Osteocyte (in vitro differentiated cells): ENCODE data around the gene CNTN5. TPM values are rescaled to one million over a fixed set of nuclear protein-coding genes. Genes with fewer than 3 reads are reported as not detected.

ENCODE experiments used
- DNase-seq: peaks from one replicate; pipeline ENCODE4 v3.0.0; 2021; ENCODE audit warnings: mixed read lengths; ENCODE audit not compliant: unreplicated experiment; ENCODE audit errors: extremely low spot score
- H3K27ac Mint-ChIP-seq: one replicate; pipeline ENCODE4 v1.8.0; 2021; ENCODE audit warnings: mild to moderate bottlenecking, mixed read lengths; ENCODE audit not compliant: unreplicated experiment
- H3K27me3 Mint-ChIP-seq: one replicate; pipeline ENCODE4 v1.8.0; 2021; ENCODE audit warnings: mixed read lengths; ENCODE audit not compliant: unreplicated experiment
- H3K36me3 Mint-ChIP-seq: one replicate; pipeline ENCODE4 v1.8.0; 2021; ENCODE audit warnings: mixed read lengths; ENCODE audit not compliant: unreplicated experiment
- H3K4me1 Mint-ChIP-seq: one replicate; pipeline ENCODE4 v1.8.0; 2021; ENCODE audit warnings: mixed read lengths; ENCODE audit not compliant: unreplicated experiment
- H3K4me3 Mint-ChIP-seq: one replicate; pipeline ENCODE4 v1.8.0; 2021; ENCODE audit warnings: mild to moderate bottlenecking, moderate library complexity, mixed read lengths; ENCODE audit not compliant: unreplicated experiment
- H3K9me3 Mint-ChIP-seq: one replicate; pipeline ENCODE4 v1.8.0; 2021; ENCODE audit warnings: mixed read lengths; ENCODE audit not compliant: unreplicated experiment
- total RNA-seq: library from RNA; stranded (reverse); gene quantifications from 2 replicates; pipeline ENCODE4 v1.2.1, GENCODE V29; 2021
- TF ChIP-seq, protein P1 (sequence below): fragments of 200-600 bp; sonication (generic); IDR thresholded peaks from 2 replicates; pipeline ENCODE4 v1.5.0; 2021; ENCODE audit warnings: antibody characterized with exemption, mild to moderate bottlenecking, moderate library complexity

CNTN5 gene
- total RNA-seq, 1 donor from 2014 or later: 0.30 TPM

DNA sequence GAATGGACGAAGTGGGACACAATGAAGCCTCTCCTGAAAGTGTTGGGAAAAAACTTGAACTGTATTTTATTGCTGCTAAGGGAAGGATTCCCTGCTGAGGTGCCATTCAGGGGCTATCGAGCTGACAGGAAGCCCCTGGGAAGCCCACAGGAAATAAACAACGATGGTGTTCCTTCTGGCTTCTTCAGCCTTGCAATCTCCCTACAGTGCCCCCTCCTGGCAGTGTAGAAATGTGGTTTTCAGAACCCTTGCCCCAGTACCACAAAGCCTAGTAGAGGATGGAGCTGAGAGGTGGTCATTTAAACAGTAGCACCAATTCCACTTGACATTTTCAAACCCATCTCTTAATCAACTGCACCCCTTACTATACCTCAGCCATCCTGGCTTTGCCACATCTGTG is 989.6 kb downstream of the CNTN5 start:
- peaks cover 6% of the 10 kb centered on the region for H3K9me3 Mint-ChIP-seq
- TF ChIP-seq, protein P1, sequence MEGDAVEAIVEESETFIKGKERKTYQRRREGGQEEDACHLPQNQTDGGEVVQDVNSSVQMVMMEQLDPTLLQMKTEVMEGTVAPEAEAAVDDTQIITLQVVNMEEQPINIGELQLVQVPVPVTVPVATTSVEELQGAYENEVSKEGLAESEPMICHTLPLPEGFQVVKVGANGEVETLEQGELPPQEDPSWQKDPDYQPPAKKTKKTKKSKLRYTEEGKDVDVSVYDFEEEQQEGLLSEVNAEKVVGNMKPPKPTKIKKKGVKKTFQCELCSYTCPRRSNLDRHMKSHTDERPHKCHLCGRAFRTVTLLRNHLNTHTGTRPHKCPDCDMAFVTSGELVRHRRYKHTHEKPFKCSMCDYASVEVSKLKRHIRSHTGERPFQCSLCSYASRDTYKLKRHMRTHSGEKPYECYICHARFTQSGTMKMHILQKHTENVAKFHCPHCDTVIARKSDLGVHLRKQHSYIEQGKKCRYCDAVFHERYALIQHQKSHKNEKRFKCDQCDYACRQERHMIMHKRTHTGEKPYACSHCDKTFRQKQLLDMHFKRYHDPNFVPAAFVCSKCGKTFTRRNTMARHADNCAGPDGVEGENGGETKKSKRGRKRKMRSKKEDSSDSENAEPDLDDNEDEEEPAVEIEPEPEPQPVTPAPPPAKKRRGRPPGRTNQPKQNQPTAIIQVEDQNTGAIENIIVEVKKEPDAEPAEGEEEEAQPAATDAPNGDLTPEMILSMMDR: no peak
- no peaks in the 10 kb centered on the region for H3K27me3 Mint-ChIP-seq
- H3K4me3 Mint-ChIP-seq: no peak overlapping the region
- no peak for DNase-seq
- no peak overlapping the region for H3K27ac Mint-ChIP-seq
- H3K4me1 Mint-ChIP-seq: no peaks in the 10 kb centered on the region
- H3K36me3 Mint-ChIP-seq: no peaks in the 10 kb centered on the region

DNA sequence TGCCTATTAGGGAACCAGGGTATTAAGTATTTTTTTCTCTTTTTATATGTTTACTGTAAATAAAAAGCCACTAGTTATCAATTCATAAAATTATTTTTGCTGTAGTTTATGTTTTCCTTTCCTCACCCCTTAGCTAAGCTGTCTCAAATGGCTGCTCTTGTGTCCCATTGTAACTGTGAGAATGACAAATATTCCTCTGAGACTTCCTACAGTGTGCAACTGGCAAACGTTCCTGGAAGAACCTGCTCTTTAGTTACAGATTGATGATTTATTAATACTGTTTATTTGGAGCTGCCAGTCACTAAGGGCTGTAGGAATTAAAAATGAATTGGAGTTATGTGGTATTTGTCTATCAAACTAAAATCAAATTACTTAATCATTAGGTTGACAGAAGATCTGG is 990.9 kb downstream of the CNTN5 start:
- Mint-ChIP-seq H3K36me3 (no peaks in the 10 kb centered on the region), H3K4me1 (no peaks in the 10 kb centered on the region), H3K4me3 (no peak overlapping the region), H3K9me3 (peaks cover 2% of the 10 kb centered on the region), H3K27me3 (no peaks in the 10 kb centered on the region), H3K27ac (no peak overlapping the region)
- TF ChIP-seq, protein P1: no peak
- DNase-seq: no peak

DNA sequence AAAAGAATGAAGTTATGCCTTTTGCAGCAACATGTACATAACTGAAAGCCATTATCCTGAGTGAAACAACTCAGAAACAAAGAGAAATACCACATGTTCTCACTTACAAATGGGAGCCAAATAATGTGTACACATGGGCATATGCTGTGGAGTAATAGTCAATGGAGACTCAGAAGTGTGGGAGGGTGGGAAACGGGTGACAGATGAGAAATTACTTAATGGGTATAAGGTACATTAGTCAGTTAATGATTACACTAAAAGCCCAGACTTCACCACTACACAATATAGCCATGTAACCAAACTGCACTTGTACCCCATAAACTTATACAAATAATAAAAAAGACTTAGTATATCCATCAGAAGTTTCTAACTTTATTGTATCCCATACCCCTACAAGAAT is 992.3 kb downstream of the CNTN5 start:
- TF ChIP-seq, protein P1: no peak
- DNase-seq: no peak
- H3K4me1 Mint-ChIP-seq: no peaks in the 10 kb centered on the region
- H3K27ac Mint-ChIP-seq: no peak overlapping the region
- H3K9me3 Mint-ChIP-seq: no peaks in the 10 kb centered on the region
- no peak overlapping the region for H3K4me3 Mint-ChIP-seq
- H3K36me3 Mint-ChIP-seq: no peaks in the 10 kb centered on the region
- no peaks in the 10 kb centered on the region for H3K27me3 Mint-ChIP-seq

DNA sequence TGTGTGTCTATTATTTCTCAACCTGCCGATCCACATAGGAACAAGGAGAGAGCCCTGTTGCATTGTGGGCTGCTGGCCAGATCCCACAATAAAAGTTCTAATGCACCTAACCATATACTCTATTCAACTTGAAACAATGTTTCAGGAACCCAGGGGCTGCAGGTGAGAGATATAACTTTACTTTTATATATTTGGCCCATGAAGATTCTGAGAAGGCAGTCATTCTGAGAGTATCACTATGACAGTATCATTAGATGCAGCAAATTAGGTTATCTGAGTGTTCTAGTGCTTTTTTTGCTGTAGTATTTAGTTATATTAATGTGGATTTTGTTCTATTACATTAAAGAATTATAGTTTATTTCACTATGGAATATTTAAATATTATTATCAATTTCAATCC is 1011.2 kb downstream of the CNTN5 start:
- Mint-ChIP-seq H3K27ac (no peak overlapping the region), H3K4me3 (no peak overlapping the region), H3K9me3 (peaks cover 21% of the 10 kb centered on the region), H3K27me3 (no peaks in the 10 kb centered on the region), H3K36me3 (no peaks in the 10 kb centered on the region), H3K4me1 (no peaks in the 10 kb centered on the region)
- DNase-seq: no peak
- TF ChIP-seq, protein P1: no peak

DNA sequence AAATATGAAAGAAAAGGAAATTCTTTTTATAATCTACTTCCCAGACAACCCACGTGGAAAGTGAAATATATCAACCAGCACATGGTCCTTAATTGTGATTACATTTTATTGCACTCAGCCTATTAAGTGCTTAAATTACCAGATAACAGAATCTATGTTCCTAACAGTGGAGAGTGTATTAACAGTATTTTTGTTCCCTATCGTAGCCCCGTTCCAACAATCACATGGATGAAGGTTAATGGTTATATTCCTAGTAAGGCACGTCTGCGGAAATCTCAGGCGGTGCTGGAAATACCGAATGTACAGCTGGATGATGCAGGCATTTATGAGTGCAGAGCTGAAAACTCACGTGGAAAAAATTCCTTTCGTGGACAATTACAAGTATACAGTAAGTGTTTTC is 1040.3 kb downstream of the CNTN5 start:
- Mint-ChIP-seq H3K4me3 (no peak overlapping the region), H3K36me3 (no peaks in the 10 kb centered on the region), H3K27ac (no peak overlapping the region), H3K9me3 (no peaks in the 10 kb centered on the region), H3K27me3 (no peaks in the 10 kb centered on the region), H3K4me1 (no peaks in the 10 kb centered on the region)
- DNase-seq: no peak
- TF ChIP-seq, protein P1: no peak
